GM23338 (cell line): ENCODE results near the gene FAM13C.

ENCODE experiments used
- CREB1 ChIP-seq: fragments of 250-450 bp; sonication (Bioruptor Pico); IDR thresholded peaks from 2 replicates; pipeline ENCODE4 v1.5.0; 2020; ENCODE audit warnings: low read depth, mild to moderate bottlenecking, moderate library complexity
- CTCF ChIP-seq, 2 experiments: fragments of 200-600 bp in 1 of 2; sonication (generic) in 1 of 2; conservative IDR thresholded peaks; 2 replicates each; pipeline versions ENCODE4 v1.5.1 to v1.6.1; 2016 to 2017; ENCODE audit warnings: antibody characterized with exemption in 2 of 2, low read depth in 2 of 2, mild to moderate bottlenecking in 2 of 2, moderate library complexity in 1 of 2
- ETS1 ChIP-seq: IDR thresholded peaks from 2 replicates; pipeline ENCODE4 v1.6.1; 2016; ENCODE audit warnings: antibody characterized with exemption
- EZH2 ChIP-seq: fragments of 200-600 bp; sonication (generic); IDR thresholded peaks from one replicate; pipeline ENCODE4 v1.8.0; 2017; ENCODE audit warnings: antibody characterized with exemption, mild to moderate bottlenecking, low read depth; ENCODE audit not compliant: unreplicated experiment
- EZH2phosphoT487 ChIP-seq: fragments of 200-600 bp; sonication (generic); IDR thresholded peaks from one replicate; pipeline ENCODE4 v1.8.1; 2018; ENCODE audit warnings: antibody characterized with exemption; ENCODE audit not compliant: unreplicated experiment
- JUNB ChIP-seq: IDR thresholded peaks from one replicate; pipeline ENCODE4 v1.6.1; 2016; ENCODE audit warnings: antibody characterized with exemption; ENCODE audit not compliant: unreplicated experiment
- NANOG ChIP-seq: IDR thresholded peaks from 2 replicates; pipeline ENCODE4 v1.6.1; 2016; ENCODE audit warnings: antibody characterized with exemption, borderline replicate concordance
- POLR2AphosphoS5 ChIP-seq: IDR thresholded peaks from 2 replicates; pipeline ENCODE4 v1.6.1; 2016; ENCODE audit warnings: antibody characterized with exemption, low read depth
- REST ChIP-seq: IDR thresholded peaks from one replicate; pipeline ENCODE4 v1.6.1; 2018; ENCODE audit warnings: antibody characterized with exemption; ENCODE audit not compliant: unreplicated experiment
- STAT1 ChIP-seq: IDR thresholded peaks from one replicate; pipeline ENCODE4 v1.6.1; 2016; ENCODE audit warnings: antibody characterized with exemption; ENCODE audit not compliant: unreplicated experiment
- ZNF114 ChIP-seq: fragments of 250-450 bp; sonication (Bioruptor Pico); IDR thresholded peaks from 2 replicates; pipeline ENCODE4 v1.5.0; 2020; ENCODE audit warnings: mild to moderate bottlenecking, moderate library complexity
- ZNF331 ChIP-seq: fragments of 250-450 bp; sonication (Bioruptor Pico); IDR thresholded peaks from 2 replicates; pipeline ENCODE4 v1.5.0; 2020; ENCODE audit warnings: low read depth, mild to moderate bottlenecking, moderate library complexity
- ZNF462 ChIP-seq: fragments of 250-450 bp; sonication (Bioruptor Pico); IDR thresholded peaks from 2 replicates; pipeline ENCODE4 v1.5.0; 2020; ENCODE audit warnings: mild to moderate bottlenecking, moderate library complexity

GRCh38 chr10:59284118-59284975 is 78.0 kb downstream of the FAM13C start:
- no peak for TF ChIP-seq CTCF (conservative IDR thresholded peaks at IDR 0.05; ENCODE audit: low read depth in 2 of 2)
- TF ChIP-seq NANOG = no peak
- no peak for TF ChIP-seq POLR2AphosphoS5
- no peak for TF ChIP-seq EZH2
- no peak for TF ChIP-seq CREB1 (CRISPR knock-in tag)
- TF ChIP-seq REST = no peak
- no peak for TF ChIP-seq EZH2phosphoT487
- TF ChIP-seq JUNB = no peak
- no peak for TF ChIP-seq ZNF331 (CRISPR knock-in tag)
- TF ChIP-seq ETS1 = no peak
- TF ChIP-seq STAT1 = no peak
- no peak for TF ChIP-seq ZNF462
- no peak for TF ChIP-seq ZNF114 (CRISPR knock-in tag)
